Effector CD8-positive, alpha-beta T cell (primary cell): ENCODE measurements around the gene PRR36.
"Not testable (repeated sequence)": the region's sequence is repeated elsewhere in the genome, so short reads cannot be mapped to it uniquely, and the experiment has no call there.

Experiments used
- DNase-seq: peaks from one replicate; lab custom pipeline; 2025; lab: John Stamatoyannopoulos, UW

Gene PRR36

DNA sequence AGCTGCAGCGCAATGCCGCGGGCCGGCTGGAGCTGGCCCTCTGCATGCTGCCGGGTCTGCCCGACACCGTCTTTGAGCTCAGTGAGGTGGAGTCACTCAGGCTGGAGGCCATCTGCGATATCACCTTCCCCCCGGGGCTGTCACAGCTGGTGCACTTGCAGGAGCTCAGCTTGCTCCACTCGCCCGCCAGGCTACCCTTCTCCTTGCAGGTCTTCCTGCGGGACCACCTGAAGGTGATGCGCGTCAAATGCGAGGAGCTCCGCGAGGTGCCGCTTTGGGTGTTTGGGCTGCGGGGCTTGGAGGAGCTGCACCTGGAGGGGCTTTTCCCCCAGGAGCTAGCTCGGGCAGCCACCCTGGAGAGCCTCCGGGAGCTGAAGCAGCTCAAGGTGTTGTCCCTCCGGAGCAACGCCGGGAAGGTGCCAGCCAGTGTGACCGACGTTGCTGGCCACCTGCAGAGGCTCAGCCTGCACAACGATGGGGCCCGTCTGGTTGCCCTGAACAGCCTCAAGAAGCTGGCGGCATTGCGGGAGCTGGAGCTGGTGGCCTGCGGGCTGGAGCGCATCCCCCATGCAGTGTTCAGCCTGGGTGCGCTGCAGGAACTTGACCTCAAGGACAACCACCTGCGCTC, 25.7 kb upstream of the PRR36 start:
- DNase-seq = no peak

GRCh38 chr19:7898967-7899366, 24.8 kb upstream of the PRR36 start:
- no peak for DNase-seq

DNA sequence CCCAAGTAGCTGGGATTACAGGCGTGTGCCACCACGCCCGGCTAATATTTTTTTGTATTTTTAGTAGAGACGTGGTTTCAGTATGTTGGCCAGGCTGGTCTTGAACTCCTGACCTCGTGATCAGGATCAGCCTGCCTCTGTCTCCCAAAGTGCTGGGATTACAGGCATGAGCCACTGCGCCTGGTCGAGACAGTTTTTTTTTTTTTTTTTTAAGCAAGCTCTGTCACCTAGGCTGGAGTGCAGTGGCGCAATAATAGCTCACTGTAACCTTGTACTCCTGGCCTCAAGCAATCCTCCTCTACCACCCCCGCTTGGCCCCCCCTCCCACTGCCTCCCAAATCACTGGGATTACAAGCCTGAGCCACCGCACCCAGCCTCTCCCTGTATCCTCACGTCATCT, 23.1 kb upstream of the PRR36 start:
- DNase-seq = no peak

DNA sequence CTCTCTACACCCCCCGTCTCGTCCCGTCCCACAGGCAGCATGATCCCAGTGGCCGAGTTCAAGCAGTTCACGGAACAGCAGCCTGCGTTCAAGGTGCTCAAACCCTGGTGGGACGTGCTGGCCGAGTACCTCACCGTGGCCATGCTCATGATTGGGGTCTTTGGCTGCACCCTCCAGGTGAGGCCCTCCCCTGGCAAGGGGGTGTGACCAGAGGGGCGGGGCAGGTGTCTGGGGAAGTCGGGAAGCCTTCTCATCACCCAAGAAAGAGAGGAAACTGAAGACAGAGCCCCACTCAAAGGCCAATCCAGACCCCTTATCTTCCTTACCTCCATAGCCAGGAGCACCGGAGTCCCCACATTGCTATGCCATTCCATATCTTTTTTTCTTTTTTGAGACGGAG, 21.4 kb upstream of the PRR36 start:
- DNase-seq = no peak

GRCh38 chr19:7894612-7895309, 20.6 kb upstream of the PRR36 start:
- no peak for DNase-seq

DNA sequence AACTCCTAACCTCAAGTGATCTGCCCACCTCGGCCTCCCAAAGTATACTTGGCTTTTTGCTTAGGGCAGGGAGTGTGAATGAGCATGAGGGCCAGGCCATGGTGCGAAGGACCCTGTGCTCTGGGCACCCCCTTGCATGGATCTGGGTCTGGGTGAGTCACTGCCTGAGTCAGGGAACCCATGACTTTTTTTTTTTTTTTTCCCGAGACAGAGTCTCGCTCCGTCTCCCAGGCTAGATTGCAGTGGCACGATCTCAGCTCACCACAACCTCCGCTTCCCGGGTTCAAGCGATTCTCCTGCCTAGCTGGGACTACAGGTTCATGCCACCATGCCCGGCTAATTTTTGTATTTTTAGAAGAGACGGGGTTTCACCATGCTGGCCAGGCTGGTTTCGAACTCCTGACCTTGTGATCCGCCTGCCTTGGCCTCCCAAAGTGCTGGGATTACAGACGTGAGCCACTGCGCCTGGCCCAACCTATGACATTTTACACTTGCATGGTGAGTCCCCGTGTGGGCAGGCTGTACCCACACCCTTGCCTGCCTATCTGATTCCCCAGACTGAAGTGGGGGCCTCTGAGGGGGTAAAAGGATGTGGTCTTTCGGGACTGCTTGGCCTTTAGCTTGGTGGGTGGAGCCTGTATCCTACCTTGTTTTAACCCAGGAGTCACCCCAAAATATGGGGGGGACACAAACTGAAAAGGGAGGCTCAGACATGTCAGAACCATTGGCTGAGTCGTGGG, 19.3 kb upstream of the PRR36 start:
- DNase-seq = not testable (repeated sequence)

GRCh38 chr19:7888826-7889217, 14.6 kb upstream of the PRR36 start:
- DNase-seq = no peak

- DNase-seq = no peak
These were observed 14.1 kb upstream of the PRR36 start, which contains the start of gene LRRC8E for GRCh38 chr19:7888145-7888825. LRRC8E (plus strand) TSS chr19:7888510; CDS start chr19:7895604, 7,094 bp downstream.

DNA sequence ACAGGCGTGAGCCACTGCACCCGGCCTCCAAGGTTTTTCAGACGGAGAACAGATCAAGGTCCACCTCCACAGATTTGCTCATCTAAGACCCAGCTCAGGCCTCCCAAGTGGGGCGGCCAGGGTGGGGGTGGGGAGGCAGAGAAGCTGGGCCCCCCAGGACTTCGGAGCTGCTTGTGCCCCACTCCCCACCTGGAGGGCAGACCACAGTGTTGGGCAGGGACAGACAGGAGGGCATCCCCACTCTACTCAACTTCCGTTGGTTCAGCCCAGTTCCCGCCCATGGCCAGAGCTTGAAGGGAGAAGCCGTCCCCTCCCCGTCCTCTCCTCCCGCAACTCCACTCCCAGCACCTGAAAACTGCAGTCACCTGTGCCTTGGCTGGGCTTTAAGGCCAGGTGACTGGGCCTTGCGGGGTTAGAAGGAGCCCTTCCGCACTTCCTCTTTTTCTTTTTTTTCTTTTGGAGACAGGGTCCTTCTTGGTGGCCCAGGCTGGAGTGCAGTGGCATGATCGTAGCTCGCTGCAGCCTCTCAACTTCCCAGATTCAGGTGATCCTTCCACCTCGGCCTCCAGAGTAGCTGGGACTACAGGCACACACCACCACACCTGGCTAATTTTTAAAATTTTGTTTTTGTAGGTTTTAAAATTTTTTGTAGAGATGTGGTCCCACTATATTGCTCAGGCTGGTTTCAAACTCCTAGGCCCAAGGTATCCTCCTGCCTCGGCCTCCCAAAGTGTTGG, 13.4 kb upstream of the PRR36 start:
- DNase-seq = no peak

GRCh38 chr19:7885818-7886217, 11.6 kb upstream of the PRR36 start:
- no peak for DNase-seq

DNA sequence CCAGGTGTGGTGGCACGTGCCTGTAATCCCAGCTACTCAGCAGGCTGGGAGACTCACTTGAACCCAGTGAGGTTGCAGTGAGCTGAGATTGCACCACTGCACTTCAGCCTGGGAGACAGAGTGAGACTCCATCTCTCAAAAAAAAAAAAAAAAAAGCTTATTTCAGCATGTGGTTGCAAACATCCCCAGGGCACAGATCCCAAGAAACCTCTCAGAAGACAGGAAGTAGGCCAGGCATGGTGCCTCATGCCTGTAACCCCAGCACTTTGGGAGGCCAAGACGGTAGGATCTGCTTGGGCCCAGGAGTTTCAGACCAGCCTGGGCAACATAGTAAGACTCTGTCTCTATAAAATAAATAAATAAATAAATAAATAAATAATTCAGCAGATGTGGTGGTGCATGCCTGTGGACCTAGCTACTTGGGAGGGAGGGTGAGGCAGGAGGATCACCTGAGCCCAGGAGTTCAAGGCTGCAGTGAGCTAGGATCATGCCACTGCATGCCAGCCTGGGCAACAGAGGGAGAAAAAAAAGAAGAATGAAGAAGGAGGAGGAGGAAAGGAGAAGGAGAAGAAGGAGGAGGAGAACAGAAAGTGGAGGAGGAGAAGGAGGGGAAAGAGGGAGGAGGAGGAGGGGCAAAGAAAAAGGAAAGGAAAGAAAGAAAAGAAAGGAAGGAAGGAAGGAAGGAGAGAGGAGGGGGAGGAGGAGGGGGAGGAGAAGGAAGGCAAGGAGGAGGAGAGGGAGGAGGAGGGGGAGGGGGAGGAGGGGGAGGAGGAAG, 9.8 kb upstream of the PRR36 start:
- DNase-seq = no peak

- no peak for DNase-seq
These were observed 8.9 kb upstream of the PRR36 start for GRCh38 chr19:7883105-7883504.

DNA sequence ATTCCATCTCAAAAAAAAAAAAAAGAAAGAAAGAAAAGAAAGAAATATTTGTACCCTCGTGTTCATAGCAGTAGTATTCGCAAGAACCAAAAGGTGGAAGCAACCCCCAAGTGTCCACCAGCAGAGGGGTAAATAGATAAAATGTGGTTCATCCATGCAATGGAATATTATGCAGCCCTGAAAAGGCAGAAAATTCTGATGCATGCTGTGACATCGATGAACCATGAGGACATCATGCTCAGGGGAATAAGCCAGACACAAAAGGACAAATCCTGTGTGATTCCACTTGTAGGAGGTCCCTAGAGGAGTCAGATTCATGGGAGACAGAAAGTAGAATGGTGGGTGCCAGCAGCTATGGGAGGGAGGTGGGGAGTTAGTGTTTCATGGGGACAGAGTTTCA, 7.7 kb upstream of the PRR36 start:
- no peak for DNase-seq

- no peak for DNase-seq
These were observed 5.6 kb upstream of the PRR36 start for GRCh38 chr19:7879836-7880235.

DNA sequence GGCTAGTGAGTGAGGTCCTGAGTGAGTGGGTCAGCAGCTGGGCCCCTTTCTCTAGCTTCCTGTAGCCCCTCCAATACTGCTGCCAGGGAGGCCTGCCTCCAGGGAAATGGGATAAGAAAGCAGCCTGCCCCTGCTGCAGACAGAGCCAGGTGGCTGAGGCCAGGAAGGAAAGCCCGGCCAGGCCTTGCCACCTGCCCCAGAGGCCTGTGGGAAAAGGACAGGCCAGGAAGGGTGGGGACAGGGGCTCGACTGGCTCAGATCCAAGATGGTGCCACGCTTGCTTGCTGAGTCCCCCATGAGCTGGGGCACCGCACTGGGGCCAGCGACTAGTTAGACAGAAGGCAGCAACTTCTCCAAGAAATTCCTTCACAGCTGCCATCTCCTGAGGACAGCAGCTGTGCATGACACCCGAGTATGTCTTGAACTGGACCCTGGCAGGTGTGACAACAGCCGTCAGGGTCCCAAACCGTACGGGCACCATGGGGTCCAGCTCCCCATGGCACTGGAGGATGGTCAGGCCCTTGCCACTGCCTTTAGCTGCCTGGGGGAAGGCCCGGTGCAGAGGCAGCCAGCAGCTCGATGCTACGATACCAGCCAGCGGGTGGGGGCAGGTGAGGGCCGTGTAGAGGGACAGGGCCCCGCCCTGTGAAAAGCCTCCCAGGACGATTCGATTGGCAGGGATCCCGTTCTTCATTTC, 5.1 kb upstream of the PRR36 start:
- DNase-seq = no peak

GRCh38 chr19:7877249-7877836, 3.2 kb upstream of the PRR36 start:
- no peak for DNase-seq

- DNase-seq = no peak
These were observed 695 bp upstream of the PRR36 start for GRCh38 chr19:7874897-7875273.

GRCh38 chr19:7873304-7874075, 700 bp downstream of the PRR36 start:
- DNase-seq = no peak
